Psoas muscle (tissue), 8 donors: Measurements from ENCODE around the gene CWH43. TPM values are rescaled to one million over a fixed set of nuclear protein-coding genes. Genes with fewer than 3 reads are reported as not detected.

Experiments used
- ATAC-seq, 4 donors: fragments of 200-7000 bp; cut with Tn5 transposase; one replicate each; pipeline ENCODE4 v1.9.1; 2020; ENCODE audit warnings: moderate library complexity in 3 of 4, mild to moderate bottlenecking in 2 of 4
- DNase-seq, 2 donors: peaks; one replicate each; pipeline ENCODE4 v3.0.0-alpha.2; 2020
- H3K27ac ChIP-seq: fragments of 200-600 bp; one replicate; pipeline ENCODE4 v1.8.0; 2022
- H3K27me3 ChIP-seq, 3 donors: fragments of 200-600 bp in 1 of 3; one replicate each; pipeline versions ENCODE4 v1.6.1 to v1.8.0; 2013 to 2022; ENCODE audit warnings: low read length in 2 of 3, mild to moderate bottlenecking in 2 of 3, moderate library complexity in 1 of 3; ENCODE audit not compliant: insufficient read depth in 3 of 3
- H3K36me3 ChIP-seq, 2 donors: fragments of 200-600 bp in 1 of 2; one replicate each; pipeline versions ENCODE4 v1.6.1 to v1.8.0; 2013 to 2022; ENCODE audit warnings: low read depth in 1 of 2, mild to moderate bottlenecking in 1 of 2, moderate library complexity in 1 of 2; ENCODE audit not compliant: insufficient read depth in 1 of 2
- H3K4me1 ChIP-seq: fragments of 200-600 bp; one replicate; pipeline ENCODE4 v1.8.0; 2022
- H3K4me3 ChIP-seq: fragments of 200-600 bp; one replicate; pipeline ENCODE4 v1.8.0; 2022; ENCODE audit warnings: mild to moderate bottlenecking
- H3K9me3 ChIP-seq: fragments of 200-600 bp; one replicate; pipeline ENCODE4 v1.8.0; 2022
- WGBS, 3 donors: extraction: QIAGEN DNeasy Blood & Tissue Kit; methylation state at CpG; one replicate each; pipeline versions ENCODE4 v1.1.6 to v1.1.7; 2013; 5-methylcytosine and 5-hydroxymethylcytosine counted together
- intact Hi-C, 2 donors: fragments of 100-400 bp; cut with DNase I; formaldehyde crosslinking; loops; one replicate each; pipeline versions ENCODE4 v1.11.0 to v1.14.2; 2022
- polyA plus RNA-seq, 3 donors: library from polyadenylated mRNA; stranded (reverse); fragments of 200-250 nt; gene quantifications; one replicate each; pipeline ENCODE4 v1.2.3, GENCODE V29; 2013
- total RNA-seq, 4 donors: library from RNA; stranded (reverse); fragmentation: NEBNext Ultra II Directional in 2 of 4; extraction: Animal tissue kit (Norgen Biotek cat#: 25700) in 2 of 4; gene quantifications; one replicate each; pipeline versions ENCODE4 v1.2.1 to v1.2.4, GENCODE V29; 2021 to 2023
- TF ChIP-seq, protein P1 (sequence below): fragments of 200-600 bp; IDR thresholded peaks from one replicate; pipeline ENCODE4 v1.8.0; 2022; ENCODE audit warnings: antibody characterized with exemption
- donor health status: healthy with polysubstance abuse.
- donor health status: DM: no; HTN: no; CAD: no; lungs with moderate emphysema.
- donor health status: Bipolar disorder and iron deficiency.
- donor health status: healthy.
- donor health status: DM: yes; HTN: yes; CAD: no.
- donor health status: DM: no; HTN: no; CAD: no.
- donor health status: DM: no; HTN: no; CAD: no.
- donor health status: DM: yes; HTN: yes; CAD: no.

The CWH43 gene
- total and polyA plus RNA-seq, 7 donors: not detected

DNA sequence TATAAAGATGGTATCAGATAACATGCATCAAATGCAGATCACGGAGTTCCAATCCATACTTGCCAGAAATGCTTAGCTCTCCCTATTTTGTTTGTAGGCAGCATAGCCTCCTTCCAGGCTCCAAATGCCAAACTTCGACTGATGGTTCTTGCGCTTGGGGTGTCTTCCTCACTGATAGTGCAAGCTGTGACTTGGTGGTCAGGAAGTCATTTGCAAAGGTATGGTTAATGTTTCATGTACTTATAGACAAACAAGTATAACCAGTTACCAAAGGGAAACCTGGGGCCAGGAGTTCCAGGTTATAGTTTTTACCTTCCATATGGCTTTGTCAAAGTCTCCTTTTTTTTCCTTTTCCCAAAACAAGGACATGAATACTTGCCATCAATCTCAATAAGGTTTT is 5.3 kb downstream of the CWH43 start:
- ATAC-seq (no peak), DNase-seq (no peak)
- Histone ChIP-seq H3K27me3 (peaks cover 3 to 31% (median 12%) of the 10 kb centered on the region in 3 donors), H3K27ac (no peak overlapping the region), H3K4me3 (no peak overlapping the region), H3K36me3 (no peaks in the 10 kb centered on the region), H3K4me1 (no peaks in the 10 kb centered on the region), H3K9me3 (no peaks in the 10 kb centered on the region)
- TF ChIP-seq, protein P1, sequence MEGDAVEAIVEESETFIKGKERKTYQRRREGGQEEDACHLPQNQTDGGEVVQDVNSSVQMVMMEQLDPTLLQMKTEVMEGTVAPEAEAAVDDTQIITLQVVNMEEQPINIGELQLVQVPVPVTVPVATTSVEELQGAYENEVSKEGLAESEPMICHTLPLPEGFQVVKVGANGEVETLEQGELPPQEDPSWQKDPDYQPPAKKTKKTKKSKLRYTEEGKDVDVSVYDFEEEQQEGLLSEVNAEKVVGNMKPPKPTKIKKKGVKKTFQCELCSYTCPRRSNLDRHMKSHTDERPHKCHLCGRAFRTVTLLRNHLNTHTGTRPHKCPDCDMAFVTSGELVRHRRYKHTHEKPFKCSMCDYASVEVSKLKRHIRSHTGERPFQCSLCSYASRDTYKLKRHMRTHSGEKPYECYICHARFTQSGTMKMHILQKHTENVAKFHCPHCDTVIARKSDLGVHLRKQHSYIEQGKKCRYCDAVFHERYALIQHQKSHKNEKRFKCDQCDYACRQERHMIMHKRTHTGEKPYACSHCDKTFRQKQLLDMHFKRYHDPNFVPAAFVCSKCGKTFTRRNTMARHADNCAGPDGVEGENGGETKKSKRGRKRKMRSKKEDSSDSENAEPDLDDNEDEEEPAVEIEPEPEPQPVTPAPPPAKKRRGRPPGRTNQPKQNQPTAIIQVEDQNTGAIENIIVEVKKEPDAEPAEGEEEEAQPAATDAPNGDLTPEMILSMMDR: no peak
- intact Hi-C loops: no loop called here
- 76 to 81% (median 80%) methylated on average over 3 of the region's 3 CpGs for WGBS, 3 donors

DNA sequence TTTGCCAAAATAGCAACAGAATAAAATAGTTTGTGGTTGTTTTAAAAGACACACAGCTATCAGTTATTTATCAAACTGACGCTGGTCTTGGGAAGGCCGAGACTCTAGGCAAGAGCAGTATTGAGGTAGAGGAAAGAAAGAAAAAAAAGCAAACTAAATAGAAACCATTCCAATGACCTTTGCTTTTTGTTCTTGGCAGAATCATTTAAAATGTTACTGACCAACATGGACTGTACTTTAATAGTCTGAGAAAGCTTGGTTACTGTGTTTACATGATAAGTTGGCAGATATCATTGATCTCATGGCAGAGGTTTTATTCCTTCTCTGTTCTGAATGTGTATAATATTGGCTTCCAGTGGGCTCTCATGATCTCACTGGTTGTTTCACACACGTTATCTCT is 11.9 kb downstream of the CWH43 start:
- H3K4me3 ChIP-seq: no peak overlapping the region
- DNase-seq: no peak
- H3K36me3 ChIP-seq: no peaks in the 10 kb centered on the region
- 76 to 83% (median 83%) methylated on average over 3 of the region's 3 CpGs for WGBS, 3 donors
- intact Hi-C loops: no loop called here
- no peak for ATAC-seq
- TF ChIP-seq, protein P1: no peak
- no peaks in the 10 kb centered on the region for H3K9me3 ChIP-seq
- H3K27ac ChIP-seq: no peak overlapping the region
- peaks cover 0 to 6% (median 4%) of the 10 kb centered on the region in 3 donors for H3K27me3 ChIP-seq
- no peaks in the 10 kb centered on the region for H3K4me1 ChIP-seq

DNA sequence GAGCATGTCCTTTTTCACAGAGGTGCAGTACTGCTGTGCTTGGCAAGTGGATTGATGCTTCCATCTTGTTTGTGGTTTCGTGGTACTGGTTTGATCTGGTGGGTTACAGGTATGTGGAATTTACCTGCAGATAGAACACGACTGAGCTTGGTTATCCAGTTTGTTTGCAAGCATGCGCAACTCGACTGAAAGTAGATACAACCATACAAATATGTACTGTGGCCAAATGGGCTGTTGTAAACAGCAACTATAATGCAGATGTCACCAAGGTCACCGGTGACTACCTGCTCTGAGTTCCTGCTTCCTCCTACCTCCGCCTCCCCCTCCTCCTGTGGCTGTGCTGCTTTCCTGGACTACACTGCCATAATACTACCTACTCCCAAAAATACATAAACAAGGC is 12.4 kb downstream of the CWH43 start:
- H3K27me3 ChIP-seq: peaks cover 0 to 6% (median 4%) of the 10 kb centered on the region in 3 donors
- TF ChIP-seq, protein P1: no peak

DNA sequence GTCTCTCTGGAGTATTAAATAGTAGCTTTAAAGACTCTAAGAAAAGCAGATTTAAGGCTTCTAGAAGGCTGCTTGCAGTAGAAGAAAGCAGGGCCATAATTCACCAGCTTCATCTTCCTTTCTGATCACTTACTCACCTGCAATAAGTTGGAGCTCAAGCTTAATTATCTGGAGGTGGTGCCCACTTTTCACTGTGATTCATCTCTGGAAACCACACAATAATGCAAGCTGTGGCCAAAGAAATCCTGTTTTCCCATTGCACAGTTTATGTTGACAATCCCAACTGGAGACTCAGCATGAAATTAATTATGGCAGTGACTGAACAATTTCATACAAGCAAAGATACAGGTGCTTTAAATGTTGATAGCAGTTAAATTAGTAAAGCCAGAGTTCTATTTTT is 14.7 kb downstream of the CWH43 start:
- DNase-seq (no peak), ATAC-seq (no peak)
- Histone ChIP-seq H3K4me1 (no peaks in the 10 kb centered on the region), H3K27me3 (peaks cover 0 to 4% (median 0%) of the 10 kb centered on the region in 3 donors), H3K9me3 (no peaks in the 10 kb centered on the region), H3K36me3 (no peaks in the 10 kb centered on the region), H3K4me3 (no peak overlapping the region), H3K27ac (no peak overlapping the region)
- TF ChIP-seq, protein P1: no peak
- intact Hi-C loops: no loop called here

More for the DNA sequence above, 12.4 kb downstream of the CWH43 start:
- WGBS, 3 donors: 77 to 82% (median 79%) methylated on average over 6 of the region's 6 CpGs
- intact Hi-C loops: no loop called here
- DNase-seq: no peak
- H3K36me3 ChIP-seq: no peaks in the 10 kb centered on the region
- no peak overlapping the region for H3K4me3 ChIP-seq
- no peaks in the 10 kb centered on the region for H3K9me3 ChIP-seq
- H3K4me1 ChIP-seq: no peaks in the 10 kb centered on the region
- no peak for ATAC-seq
- no peak overlapping the region for H3K27ac ChIP-seq

DNA sequence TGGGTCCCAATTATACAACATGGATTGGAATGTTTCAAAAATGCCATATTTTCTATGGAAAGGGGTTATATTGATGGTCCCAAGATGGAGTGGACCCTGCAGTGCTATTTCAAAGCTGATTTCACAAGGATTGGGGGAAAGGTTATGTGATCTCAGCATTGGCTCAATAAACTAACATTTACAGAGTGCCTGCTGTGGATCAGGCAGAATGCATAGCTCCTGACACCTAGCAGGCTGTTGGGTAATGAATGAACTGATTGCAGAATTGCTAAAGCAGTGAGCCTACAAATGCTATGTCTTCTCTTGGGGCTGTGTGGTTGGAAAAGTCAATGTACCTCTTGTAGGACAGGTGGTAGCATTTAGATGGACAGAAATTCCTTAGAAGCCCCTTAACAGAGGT is 16.9 kb downstream of the CWH43 start:
- Histone ChIP-seq H3K4me1 (no peaks in the 10 kb centered on the region), H3K4me3 (no peak overlapping the region), H3K27me3 (peaks cover 0 to 4% (median 0%) of the 10 kb centered on the region in 3 donors), H3K36me3 (no peaks in the 10 kb centered on the region), H3K27ac (no peak overlapping the region), H3K9me3 (no peaks in the 10 kb centered on the region)
- intact Hi-C loops: no loop called here
- TF ChIP-seq, protein P1: no peak
- ATAC-seq (no peak), DNase-seq (no peak)
